Activated CD4-positive, alpha-beta T cell treated with anti-CD3 and anti-CD28 coated beads, Interleukin-2, amount 50 U/mL, for 16 hours (primary cell): ENCODE measurements around the gene SPATC1L.
"Not testable (repeated sequence)": the region's sequence is repeated elsewhere in the genome, so short reads cannot be mapped to it uniquely, and the experiment has no call there.

Source experiments
- DNase-seq: peaks from one replicate; pipeline ENCODE4 v3.0.0-alpha.2; 2020

Gene SPATC1L

GRCh38 chr21:46214478-46215340 lies 30.4 kb upstream of the SPATC1L start:
- DNase-seq = no peak

GRCh38 chr21:46213620-46214286 lies 29.5 kb upstream of the SPATC1L start:
- no peak for DNase-seq

- no peak for DNase-seq
Observed at GRCh38 chr21:46212721-46213484, 28.6 kb upstream of the SPATC1L start.

- no peak for DNase-seq
Observed at GRCh38 chr21:46211786-46212720, 27.8 kb upstream of the SPATC1L start.

- no peak for DNase-seq
Observed at GRCh38 chr21:46211376-46211775, 27.1 kb upstream of the SPATC1L start.

GRCh38 chr21:46210378-46211136 lies 26.3 kb upstream of the SPATC1L start:
- no peak for DNase-seq

- DNase-seq = no peak
Observed at GRCh38 chr21:46208761-46209721, 24.8 kb upstream of the SPATC1L start.

GRCh38 chr21:46207920-46208591 lies 23.8 kb upstream of the SPATC1L start:
- no peak for DNase-seq

GRCh38 chr21:46207006-46207919 lies 23.0 kb upstream of the SPATC1L start:
- no peak for DNase-seq

GRCh38 chr21:46206163-46207005 lies 22.1 kb upstream of the SPATC1L start:
- DNase-seq = no peak

GRCh38 chr21:46205766-46206162 lies 21.5 kb upstream of the SPATC1L start:
- DNase-seq = no peak

GRCh38 chr21:46205166-46205565 lies 20.9 kb upstream of the SPATC1L start:
- no peak for DNase-seq

GRCh38 chr21:46203203-46203600 lies 18.9 kb upstream of the SPATC1L start:
- DNase-seq = no peak

GRCh38 chr21:46202592-46203202 lies 18.4 kb upstream of the SPATC1L start:
- DNase-seq = no peak

GRCh38 chr21:46200877-46201803 lies 16.9 kb upstream of the SPATC1L start:
- not testable (repeated sequence) for DNase-seq
